PC-9 (cell line): ENCODE results near the gene EDC3.
"Not testable (repeated sequence)": the region's sequence is repeated elsewhere in the genome, so short reads cannot be mapped to it uniquely, and the experiment has no call there.

Experiments
- CTCF ChIP-seq: fragments of 200-600 bp; sonication (generic); conservative IDR thresholded peaks from 2 replicates; pipeline ENCODE4 v1.6.1; 2017; ENCODE audit warnings: mixed run types, antibody characterized with exemption, mild to moderate bottlenecking, moderate library complexity
- EZH2 ChIP-seq: fragments of 200-600 bp; sonication (generic); IDR thresholded peaks from 2 replicates; pipeline ENCODE4 v1.8.0; 2017; ENCODE audit warnings: antibody characterized with exemption, low read depth

GRCh38 chr15:74728699-74729098 lies 32.9 kb upstream of the EDC3 start:
- not testable (repeated sequence) for TF ChIP-seq CTCF, EZH2
